Suppressor macrophage treated with lipopolysaccharide for 4 hours (primary cell): ENCODE results near the gene CTNNA2.

Experiments used
- DNase-seq: peaks from one replicate; pipeline ENCODE4 v3.0.0-alpha.2; 2020

Gene CTNNA2

DNA sequence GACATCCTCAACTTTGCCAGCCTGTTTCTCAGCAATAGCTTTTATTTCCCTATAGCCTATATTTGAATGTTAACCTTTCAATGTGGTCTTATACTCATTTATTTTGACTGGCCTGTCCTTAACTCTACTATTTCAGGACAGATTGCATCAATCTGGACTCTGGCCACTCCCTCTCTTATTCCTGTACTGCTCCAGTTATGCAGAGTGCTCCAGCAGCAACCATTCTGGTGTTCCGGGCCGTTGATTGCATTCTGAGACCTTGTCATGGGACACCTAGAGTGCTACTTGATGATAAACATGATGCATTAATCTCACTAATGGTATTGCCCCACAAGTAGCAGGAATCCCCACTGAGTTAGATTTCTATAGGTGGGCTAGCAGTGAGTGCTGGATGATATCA is 428.3 kb downstream of the CTNNA2 start:
- no peak for DNase-seq

DNA sequence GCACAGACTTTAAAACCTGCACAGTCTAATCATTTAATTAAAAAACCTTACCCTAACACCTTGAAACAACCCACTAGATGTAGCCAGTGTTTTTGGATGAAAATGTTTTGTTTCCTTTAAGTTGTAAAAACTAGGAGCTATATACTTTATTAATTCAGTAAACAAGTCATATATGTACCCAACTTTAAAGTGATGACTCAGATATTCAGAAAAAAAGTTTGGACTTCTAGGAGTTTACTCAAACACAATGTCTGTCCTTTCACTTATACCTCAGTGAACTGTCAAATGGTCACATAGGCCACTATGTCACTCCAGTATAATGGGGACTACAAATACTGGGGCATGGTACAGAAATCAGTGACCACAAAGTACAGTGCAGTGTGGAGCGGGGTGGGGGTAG is 431.4 kb downstream of the CTNNA2 start:
- DNase-seq, result no peak

DNA sequence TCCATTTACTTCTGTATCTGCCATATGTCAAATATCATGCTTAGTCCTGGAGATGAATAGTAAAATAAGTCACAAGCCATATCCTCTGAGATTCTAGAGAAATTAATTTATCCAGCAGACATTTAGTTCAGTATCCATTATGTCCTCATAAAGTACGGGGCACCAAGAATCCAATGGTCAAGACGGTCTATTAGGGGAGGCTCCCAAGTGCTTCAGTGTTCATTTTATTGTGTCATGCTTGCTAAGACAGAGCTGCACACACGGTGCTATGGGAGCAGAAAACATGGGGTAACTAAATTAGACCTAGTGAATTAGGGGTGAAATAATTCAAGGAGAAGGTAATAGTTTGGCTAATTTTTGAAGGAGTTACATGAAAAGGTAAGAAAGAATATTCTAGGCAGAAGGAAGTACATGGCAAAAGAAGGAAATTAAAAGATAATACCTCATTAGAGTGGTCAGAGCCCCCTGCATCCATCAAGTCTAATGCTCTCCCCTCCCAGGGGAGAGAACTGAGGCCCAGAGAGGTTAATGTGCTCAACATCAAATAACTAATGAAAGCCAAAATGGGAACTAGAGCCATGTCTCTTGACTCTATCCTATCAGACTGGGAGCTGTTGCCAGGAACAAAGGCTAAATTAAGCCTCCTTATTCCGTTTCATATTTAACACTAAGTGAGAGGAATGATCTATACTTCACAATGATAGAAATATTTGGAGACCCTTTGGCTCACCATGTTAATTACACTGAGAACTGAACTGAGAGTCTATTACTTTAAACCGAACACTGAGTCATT is 433.0 kb downstream of the CTNNA2 start:
- DNase-seq, result no peak

- no peak for DNase-seq
Measured at GRCh38 chr2:79947751-79948150, 434.9 kb downstream of the CTNNA2 start.

- no peak for DNase-seq
Measured at GRCh38 chr2:79950526-79950925, 437.7 kb downstream of the CTNNA2 start.

GRCh38 chr2:79952616-79953015 is 439.8 kb downstream of the CTNNA2 start:
- DNase-seq, result no peak

- DNase-seq, result no peak
Measured at GRCh38 chr2:79960035-79960434, 447.2 kb downstream of the CTNNA2 start.

- DNase-seq, result no peak
Measured at GRCh38 chr2:79960519-79960918, 447.7 kb downstream of the CTNNA2 start.

DNA sequence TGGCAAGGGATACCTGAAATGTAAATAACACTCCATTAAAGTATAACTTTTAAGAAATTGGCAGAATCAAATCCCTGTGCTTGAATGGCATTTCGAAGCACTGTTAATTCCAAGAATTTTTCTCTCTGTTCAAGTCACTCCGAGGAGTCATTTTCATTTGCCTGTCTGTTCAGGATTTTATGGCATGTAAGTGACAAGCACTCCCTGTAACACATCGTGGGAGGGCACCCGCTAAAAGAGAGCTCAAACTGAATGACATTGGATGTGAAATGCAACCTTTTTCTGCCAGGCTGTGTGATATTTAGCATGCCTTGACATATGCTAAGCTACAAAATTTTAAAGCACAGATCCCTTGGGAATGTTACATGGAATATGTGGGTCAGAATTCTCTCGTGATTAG is 452.1 kb downstream of the CTNNA2 start:
- no peak for DNase-seq

- no peak for DNase-seq
Measured at GRCh38 chr2:79966369-79966768, 453.5 kb downstream of the CTNNA2 start.

DNA sequence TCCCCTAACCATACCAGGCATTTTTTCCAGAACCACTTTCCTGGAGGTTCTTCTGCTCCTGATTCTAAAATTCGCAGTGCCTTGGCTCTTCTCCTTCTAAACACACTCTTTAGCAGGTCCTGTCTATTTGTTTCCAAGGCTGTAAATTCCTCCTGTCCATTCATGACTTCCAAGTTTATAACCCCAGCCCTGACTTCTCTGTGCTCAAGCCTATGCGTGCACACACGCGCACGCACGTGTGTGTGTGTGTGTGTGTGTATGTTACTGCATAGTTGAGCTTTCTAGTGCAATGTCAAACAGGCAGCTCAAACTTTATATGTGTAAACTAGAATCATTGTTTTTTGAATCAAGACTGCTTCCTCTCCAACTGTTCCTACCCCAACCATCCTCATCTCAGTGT is 454.0 kb downstream of the CTNNA2 start:
- DNase-seq, result no peak

GRCh38 chr2:79971807-79972206 is 459.0 kb downstream of the CTNNA2 start:
- no peak for DNase-seq

DNA sequence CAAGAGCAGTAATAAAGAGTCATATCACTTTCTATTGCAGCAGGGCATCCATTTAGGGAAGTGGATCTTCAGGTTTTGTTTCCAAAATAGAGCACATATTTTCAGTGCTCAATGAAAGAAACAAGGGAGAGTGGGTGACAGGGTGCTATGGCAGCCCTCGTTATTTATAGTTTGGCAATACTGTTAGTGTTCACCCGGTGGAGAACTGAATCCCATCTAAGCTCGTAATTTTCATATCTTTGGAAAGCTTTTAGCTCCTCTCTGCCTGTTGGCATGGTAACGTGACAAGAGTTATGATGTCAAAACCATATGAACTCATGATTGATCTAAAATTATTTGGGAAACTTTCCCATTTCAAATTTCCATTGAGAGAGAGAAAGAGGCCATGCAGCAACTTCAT is 459.8 kb downstream of the CTNNA2 start:
- no peak for DNase-seq

DNA sequence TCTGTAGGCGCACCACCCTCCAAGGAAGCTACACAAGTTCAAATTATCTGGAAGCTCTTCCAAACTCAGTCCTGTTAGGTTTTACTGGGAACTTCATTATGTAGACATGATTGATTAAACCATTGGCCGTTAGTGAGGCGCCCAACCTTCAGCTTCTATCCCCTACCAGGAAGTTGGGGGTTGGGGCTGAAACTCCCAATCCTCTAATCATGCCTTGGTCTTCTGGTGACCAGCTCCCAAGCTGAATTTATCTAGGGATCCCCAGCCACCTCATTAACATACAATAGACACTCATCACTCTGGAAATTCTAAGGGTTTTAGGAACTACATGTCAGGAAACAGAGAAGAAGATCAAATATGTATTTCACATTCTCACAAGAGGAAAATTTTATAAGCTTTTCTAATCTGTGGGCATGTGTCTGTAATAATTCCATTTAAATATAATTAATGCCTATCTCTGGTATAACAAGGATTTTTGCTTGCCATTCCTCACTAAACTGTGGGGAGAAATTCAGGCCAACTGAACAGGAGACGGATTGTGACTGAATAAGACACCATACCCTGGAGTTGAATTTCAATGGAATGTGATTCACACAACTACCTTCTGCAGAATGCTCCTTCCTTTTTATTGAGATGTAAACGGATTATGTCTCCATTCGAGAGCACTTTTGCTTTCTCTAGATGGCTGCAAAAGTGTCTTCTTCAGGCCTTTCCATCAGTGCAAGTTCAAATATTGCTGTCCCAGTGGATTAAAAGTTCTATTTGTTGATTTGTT is 463.1 kb downstream of the CTNNA2 start:
- no peak for DNase-seq

- DNase-seq, result no peak
Measured at GRCh38 chr2:79977792-79978191, 464.9 kb downstream of the CTNNA2 start.

DNA sequence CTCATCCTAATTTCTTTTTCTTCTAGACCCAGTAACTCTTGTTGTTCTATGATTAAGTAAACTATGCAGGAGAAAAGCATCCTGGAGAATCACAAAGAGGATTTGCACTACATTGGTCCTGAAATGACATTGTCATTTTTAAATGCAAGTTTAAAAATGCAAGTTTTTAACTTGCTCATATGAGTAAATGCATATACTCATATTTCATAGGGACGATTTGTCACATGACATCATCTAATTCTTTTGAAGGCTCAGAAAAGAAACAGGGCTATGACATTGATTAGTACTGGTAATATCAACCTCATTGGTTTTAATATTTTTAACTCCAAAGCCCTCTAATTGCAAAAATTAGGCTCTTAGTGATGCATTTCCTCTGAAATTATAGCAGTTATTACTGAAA is 467.3 kb downstream of the CTNNA2 start:
- no peak for DNase-seq

DNA sequence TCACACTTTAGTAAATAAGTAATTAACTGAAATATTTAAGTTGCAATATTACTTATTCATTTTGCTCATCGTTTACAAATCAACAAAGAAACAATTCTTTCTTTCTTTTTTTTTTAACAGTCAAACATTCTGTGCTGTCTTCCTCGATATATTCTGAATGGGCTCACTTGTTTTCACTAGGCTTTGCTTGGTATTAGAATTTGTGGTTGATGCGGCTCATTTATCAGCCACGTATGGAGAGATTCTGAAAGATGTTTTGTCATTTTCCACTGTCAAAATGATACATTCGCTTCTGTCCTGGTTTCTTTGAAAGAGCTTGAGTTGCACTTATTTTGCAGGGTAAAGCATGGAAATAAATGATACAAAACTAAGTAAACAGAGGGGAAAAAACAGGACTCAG is 468.0 kb downstream of the CTNNA2 start:
- no peak for DNase-seq

DNA sequence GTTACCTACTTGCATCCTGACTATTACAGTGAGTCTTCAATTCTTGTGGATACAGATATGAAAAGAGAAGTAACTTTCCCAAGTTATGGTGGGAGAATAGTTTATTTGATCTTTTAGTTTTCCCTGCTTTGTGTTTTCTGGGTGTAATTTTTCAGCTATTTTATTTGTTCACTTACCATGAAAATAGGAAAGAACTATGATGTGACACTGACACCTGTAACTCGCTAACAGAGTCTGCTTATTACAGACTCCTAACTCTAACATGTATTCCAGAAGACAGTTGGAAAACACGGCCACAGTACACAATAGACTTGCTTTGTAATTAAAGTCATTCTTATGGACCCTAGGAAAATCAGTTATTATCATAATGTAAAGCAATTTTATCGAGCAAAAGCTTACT is 468.5 kb downstream of the CTNNA2 start:
- no peak for DNase-seq

- DNase-seq, result no peak
Measured at GRCh38 chr2:79982445-79982844, 469.6 kb downstream of the CTNNA2 start.

DNA sequence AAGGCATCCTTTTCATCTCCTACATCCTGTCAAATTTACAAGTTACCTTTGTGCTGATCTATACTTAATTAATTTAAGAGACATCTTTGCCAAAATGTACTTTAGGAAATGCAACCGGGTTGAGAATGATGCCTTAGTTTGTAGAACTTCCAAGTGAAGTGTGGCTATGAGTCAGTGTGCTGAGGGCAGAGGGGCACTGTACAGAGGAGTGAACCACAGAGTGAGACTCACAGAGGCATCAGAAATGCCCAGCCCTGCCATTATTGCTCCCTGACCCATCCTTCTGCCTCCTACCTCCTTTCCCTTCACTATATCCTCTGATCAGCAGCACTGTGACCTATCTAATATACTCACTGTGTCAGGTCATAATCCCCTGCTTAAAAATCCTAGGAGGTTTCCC is 471.6 kb downstream of the CTNNA2 start:
- no peak for DNase-seq

DNA sequence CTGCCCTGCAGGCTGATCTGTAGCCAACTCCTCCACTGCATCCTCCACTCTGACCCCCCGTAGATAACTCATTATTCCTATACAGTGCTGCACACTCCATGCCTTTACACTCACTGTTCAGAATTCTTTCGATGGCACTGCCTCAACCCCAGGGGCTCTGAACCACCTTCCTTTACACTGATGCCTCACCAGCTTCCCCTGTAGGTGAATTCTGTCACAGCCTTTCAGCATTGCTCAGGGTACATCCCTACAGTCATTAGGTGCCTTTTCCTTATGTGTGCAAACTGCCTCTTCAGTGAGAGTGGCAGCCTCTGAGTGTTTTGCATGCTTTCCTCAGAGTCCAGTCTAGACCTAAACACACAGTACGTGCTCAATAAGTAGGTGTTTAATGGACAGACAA is 472.3 kb downstream of the CTNNA2 start:
- DNase-seq, result no peak

DNA sequence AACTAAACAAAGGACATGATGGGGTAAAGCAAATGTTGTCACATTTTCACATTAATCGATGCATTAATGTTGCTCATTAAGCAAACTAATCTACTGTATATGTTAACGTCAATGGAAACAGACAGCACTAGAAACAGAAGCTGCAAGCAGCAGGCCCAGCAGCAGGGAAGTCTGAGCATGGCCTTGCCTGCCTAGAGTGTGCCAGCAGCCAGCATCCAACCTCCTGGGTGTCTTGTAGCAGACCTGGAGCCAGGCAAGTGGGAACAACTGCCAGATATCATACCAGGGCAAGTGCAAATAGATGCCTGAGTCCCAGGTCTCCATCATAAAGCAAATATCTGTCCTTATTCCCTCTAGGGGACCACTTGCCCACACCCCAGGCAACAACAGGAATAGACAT is 472.7 kb downstream of the CTNNA2 start:
- DNase-seq, result no peak

DNA sequence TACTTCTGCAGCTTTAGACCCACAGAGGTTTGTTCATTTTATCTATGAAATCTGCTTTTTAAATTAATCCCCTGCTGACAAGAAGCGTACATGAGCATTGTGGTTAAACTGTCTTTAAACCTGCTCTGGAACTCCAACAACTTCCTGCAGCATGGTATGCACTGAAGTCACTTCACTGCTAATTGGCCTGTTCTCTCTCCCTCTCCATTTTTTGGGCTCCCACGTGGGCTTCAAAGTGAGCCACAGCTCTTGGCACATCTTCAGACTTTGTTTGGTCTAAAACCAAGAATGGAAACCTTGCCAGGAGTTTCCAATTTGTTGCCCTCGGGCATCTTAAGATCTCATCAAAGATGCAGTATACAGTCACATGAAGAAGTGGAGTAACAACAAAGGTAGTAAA is 480.3 kb downstream of the CTNNA2 start:
- no peak for DNase-seq

GRCh38 chr2:79994161-79994560 is 481.3 kb downstream of the CTNNA2 start:
- no peak for DNase-seq

DNA sequence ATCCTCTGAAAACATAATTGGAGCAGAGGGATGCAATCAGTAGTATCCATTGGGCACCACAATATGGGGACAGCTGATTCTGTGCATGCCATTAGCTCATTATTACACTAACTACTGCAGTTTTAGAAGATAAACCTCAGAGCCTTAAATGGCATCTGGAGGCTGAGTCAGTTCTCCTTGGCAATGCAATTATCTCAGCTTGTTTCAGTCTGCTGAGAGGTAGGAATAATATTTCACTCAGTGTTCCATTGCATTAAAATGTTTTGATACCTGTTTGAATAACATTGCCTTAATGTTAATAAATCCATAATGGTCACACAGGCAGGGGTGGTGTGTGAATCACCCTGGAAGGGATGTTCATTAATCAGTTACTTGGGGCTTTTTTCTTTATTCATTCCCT is 482.1 kb downstream of the CTNNA2 start:
- DNase-seq, result no peak
